Measurements from ENCODE around the gene NTM. TPM values are rescaled to one million over a fixed set of nuclear protein-coding genes. Genes with fewer than 3 reads are reported as not detected.
A peak's percentile ranks its signal among the peaks of the same experiment; 100 is the strongest.

Gene NTM
- total and polyA plus RNA-seq, 2 experiments from 2014 or later, result 1.1 to 1.7 TPM

DNA sequence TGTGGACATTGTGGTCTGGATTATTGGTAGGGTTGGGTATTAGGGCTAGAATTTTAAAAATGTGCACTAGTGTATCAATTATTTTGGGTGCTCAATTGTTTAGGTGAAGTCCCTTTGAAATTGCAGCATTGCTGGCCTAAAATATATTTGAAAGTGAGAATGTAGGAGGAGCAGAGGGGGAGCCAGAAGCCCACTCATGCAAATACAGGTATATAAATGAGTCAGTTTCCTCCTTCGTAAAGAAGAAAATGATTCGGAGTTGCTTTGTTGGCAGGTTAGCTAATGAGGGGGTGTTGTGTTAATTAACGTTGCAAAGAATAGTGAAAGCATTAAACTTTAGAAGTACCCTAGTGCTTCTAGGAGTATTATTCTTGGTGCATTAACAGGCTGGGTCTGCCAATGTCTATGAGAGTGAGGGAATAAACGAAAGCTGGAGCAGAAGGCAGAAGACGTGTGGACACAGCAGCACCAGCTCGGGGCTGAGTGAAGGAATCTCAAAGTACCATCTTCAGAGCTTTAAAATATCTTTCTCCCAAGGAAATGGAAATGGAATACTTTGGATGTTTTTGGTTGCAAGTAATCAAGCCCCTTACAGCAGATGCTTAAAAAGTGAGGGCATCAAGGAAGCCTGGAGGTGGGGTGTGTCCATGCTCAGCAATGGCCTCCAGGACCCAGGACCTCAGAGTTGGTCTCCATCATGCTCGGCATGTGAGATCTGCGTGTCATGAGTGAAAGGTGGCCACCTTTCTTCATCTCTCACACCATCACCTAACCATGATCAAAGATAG lies 522.9 kb downstream of the NTM start:
- peaks cover 14% of the 10 kb centered on the region for H3K4me1 ChIP-seq (ENCODE audit: low read depth)

GRCh38 chr11:131893988-131894387 lies 523.6 kb downstream of the NTM start:
- H3K27me3 ChIP-seq, result no peaks in the 10 kb centered on the region
- no peak overlapping the region for H3K4me3 ChIP-seq
- DNase-seq (ENCODE audit: low read depth in 1 of 2, low spot score in 1 of 2), result no peak
- no peaks in the 10 kb centered on the region for H3K9me3 ChIP-seq (ENCODE audit: low read depth)
- no peak overlapping the region for H3K27ac ChIP-seq
- H3K36me3 ChIP-seq, result no peaks in the 10 kb centered on the region
- peaks cover 14% of the 10 kb centered on the region for H3K4me1 ChIP-seq (ENCODE audit: low read depth)
- TF ChIP-seq CTCF (IDR thresholded peaks at IDR 0.05; ENCODE audit: low read depth, low read length), result no peak

More for the DNA sequence above, 522.9 kb downstream of the NTM start:
- Histone ChIP-seq H3K9me3 (ENCODE audit: low read depth) (no peaks in the 10 kb centered on the region), H3K36me3 (no peaks in the 10 kb centered on the region), H3K27ac (no peak overlapping the region), H3K27me3 (no peaks in the 10 kb centered on the region), H3K4me3 (no peak overlapping the region)
- no peak for DNase-seq (ENCODE audit: low read depth in 1 of 2, low spot score in 1 of 2)
- TF ChIP-seq CTCF (IDR thresholded peaks at IDR 0.05; ENCODE audit: low read depth, low read length), result no peak

GRCh38 chr11:131894615-131895544 lies 524.5 kb downstream of the NTM start:
- Histone ChIP-seq H3K9me3 (ENCODE audit: low read depth) (no peaks in the 10 kb centered on the region), H3K27me3 (no peaks in the 10 kb centered on the region), H3K27ac (no peak overlapping the region), H3K4me3 (no peak overlapping the region), H3K4me1 (ENCODE audit: low read depth) (peaks cover 9% of the 10 kb centered on the region), H3K36me3 (no peaks in the 10 kb centered on the region)
- peak; percentile 18 to 45 for DNase-seq (ENCODE audit: low read depth in 1 of 2, low spot score in 1 of 2)
- no peak for TF ChIP-seq CTCF (IDR thresholded peaks at IDR 0.05; ENCODE audit: low read depth, low read length)

GRCh38 chr11:131895865-131896264 lies 525.5 kb downstream of the NTM start:
- no peaks in the 10 kb centered on the region for H3K4me1 ChIP-seq (ENCODE audit: low read depth)
- no peaks in the 10 kb centered on the region for H3K36me3 ChIP-seq
- TF ChIP-seq CTCF (IDR thresholded peaks at IDR 0.05; ENCODE audit: low read depth, low read length), result no peak
- H3K27me3 ChIP-seq, result no peaks in the 10 kb centered on the region
- H3K9me3 ChIP-seq (ENCODE audit: low read depth), result no peaks in the 10 kb centered on the region
- H3K27ac ChIP-seq, result no peak overlapping the region
- H3K4me3 ChIP-seq, result no peak overlapping the region
- no peak for DNase-seq (ENCODE audit: low read depth in 1 of 2, low spot score in 1 of 2)

DNA sequence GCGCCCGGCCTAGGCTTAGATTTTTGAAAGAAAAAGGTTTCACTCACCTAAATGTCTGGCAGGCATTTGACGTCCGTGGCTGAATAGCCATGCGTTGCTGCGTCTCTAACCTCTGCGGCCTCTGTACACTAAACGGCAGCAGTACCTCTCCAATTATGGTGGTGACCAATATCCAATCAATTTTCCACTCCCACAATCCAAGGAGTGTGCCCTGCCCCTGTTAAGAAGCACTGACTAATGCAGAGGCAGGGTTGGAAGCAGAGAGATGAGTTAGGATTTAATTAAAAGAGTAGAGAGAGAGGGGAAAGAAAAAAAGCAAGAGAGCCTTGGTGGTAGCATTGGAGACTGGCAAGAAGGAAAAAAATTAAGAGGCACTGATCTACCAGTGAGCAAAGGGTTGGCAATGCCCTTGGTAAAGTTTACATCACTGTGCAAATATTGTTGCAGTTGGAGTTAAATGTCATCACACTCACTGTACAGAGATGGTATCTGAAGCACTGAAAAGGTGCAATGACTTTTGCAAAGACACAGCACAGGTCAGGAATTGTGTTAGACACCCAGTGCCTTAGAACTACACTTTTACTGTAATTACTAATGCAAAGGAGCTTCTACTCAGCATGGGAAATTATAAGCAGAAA lies 526.7 kb downstream of the NTM start:
- Histone ChIP-seq H3K4me1 (ENCODE audit: low read depth) (no peaks in the 10 kb centered on the region), H3K27me3 (no peaks in the 10 kb centered on the region), H3K36me3 (no peaks in the 10 kb centered on the region), H3K9me3 (ENCODE audit: low read depth) (no peaks in the 10 kb centered on the region), H3K27ac (no peak overlapping the region), H3K4me3 (no peak overlapping the region)
- no peak for DNase-seq (ENCODE audit: low read depth in 1 of 2, low spot score in 1 of 2)
- TF ChIP-seq CTCF (IDR thresholded peaks at IDR 0.05; ENCODE audit: low read depth, low read length), result no peak
